Mesenteric fat pad (tissue), 1 donor: Measurements from ENCODE around the gene SLC12A2. TPM values are rescaled to one million over a fixed set of nuclear protein-coding genes. Genes with fewer than 3 reads are reported as not detected.

Experiments used
- DNase-seq: peaks from one replicate; pipeline ENCODE4 v3.0.0-alpha.2; 2020; ENCODE audit warnings: low spot score
- total RNA-seq: library from RNA; stranded (reverse); fragmentation: NEBNext Ultra II Directional; extraction: Animal tissue kit (Norgen Biotek cat#: 25700); gene quantifications from one replicate; pipeline ENCODE4 v1.2.1, GENCODE V29; 2021
- donor health status: DM: yes; HTN: yes; CAD: no.

SLC12A2 gene
- total RNA-seq, 1 donor from 2014 or later = 14.0 TPM

DNA sequence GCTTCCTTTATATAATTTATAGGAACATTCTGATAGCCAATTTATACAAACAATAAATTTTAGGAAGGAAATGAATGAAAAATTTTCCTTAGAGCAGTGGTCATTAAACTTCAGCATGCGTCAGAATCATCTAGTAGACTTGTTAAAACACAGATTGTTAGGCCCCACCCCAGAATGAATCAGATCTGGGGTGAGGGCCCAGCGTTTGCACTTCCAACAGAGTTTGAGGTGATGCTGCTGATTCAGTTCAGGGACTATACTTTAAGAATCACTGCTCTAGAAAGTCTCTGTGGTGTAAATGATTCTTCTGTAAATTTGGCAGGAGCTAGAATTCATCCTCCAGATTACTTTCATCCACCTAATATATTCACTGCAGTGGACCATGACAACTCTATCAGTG lies 80.4 kb downstream of the SLC12A2 start:
- no peak for DNase-seq

DNA sequence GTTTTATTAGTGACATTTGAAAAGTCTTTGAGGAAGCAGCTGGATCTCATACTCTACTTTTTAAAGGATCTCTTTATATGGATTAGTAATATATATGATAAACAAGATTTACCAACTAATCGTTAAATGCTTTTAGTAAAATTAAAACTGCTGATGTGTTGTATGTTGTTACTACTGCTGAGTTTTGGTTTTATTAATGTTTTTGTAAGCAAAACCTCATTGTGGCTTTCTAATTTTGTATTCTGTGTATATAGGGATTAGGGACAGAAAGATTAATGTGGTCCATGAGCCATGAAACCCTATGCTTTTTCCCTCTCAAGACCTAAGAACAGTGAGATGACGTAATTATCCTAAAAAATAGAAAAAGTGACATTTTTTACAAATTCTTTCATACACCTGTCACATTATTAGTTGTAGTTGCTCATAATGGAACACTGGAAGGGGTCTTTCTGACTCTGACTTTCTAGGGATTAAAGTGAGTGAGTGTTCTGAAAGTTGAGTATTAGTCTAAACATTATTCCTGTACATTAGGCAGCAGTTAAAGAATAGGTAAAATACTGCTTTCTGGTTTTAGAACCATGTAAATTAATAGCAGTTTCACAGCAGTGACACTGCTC lies 85.9 kb downstream of the SLC12A2 start:
- DNase-seq = no peak

- DNase-seq = no peak
Observed at GRCh38 chr5:128172102-128172501, 88.5 kb downstream of the SLC12A2 start.

GRCh38 chr5:128174951-128175350 lies 91.4 kb downstream of the SLC12A2 start:
- no peak for DNase-seq

DNA sequence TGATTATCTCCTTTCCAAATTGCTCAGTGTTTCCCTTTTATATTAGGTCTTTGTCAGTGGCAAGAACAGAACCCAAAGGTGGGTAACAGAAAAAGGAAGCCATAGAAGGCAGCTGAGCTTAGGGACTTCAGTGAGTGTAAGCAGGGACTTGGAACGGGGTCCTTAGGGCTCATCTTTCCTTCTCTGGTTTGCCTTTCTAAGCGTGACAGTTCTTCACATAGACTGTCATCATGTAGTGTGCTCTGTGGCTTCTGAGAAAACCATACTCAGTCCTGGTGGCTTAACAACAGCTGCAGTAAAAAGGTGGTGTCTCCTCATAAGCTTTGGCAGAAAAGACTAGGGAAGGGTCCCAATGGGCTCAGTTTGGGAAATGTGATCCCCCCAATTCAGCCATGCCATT lies 108.8 kb downstream of the SLC12A2 start:
- DNase-seq = no peak

DNA sequence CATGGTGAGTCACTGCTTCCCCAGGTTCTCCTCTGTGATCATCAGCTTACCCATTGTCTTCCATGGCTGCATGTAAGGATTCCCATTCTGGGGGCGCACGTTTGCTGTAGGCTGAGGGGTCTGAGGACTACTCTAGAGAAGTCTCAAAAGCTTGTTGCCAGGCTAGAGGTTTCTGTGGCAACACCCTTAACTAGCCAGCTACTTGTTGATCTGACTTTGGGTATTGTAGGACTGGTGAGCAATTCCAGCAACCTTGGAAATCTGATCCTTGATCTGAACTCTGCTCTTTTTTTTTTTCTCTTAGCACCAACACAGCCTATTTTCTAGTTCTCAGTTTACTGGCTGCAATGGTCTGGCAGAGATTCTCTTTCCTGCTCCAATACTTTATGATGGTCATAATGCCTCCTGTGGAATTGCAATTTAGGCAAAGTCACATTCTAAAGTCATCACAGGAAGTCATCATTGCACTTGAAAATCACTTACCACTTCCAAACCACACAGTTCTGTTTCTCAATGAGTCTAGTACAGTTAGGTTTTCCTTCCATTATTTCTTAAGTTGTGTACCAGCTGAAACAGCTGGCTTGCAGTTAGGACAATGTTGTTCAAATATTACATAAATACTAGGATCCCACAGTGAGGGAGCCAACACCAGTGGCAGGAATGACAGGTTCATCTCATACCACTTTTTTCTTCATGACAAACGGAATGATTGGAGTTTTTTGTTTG lies 110.3 kb downstream of the SLC12A2 start:
- no peak for DNase-seq

- DNase-seq = no peak
Observed at GRCh38 chr5:128195316-128195715, 111.8 kb downstream of the SLC12A2 start.

DNA sequence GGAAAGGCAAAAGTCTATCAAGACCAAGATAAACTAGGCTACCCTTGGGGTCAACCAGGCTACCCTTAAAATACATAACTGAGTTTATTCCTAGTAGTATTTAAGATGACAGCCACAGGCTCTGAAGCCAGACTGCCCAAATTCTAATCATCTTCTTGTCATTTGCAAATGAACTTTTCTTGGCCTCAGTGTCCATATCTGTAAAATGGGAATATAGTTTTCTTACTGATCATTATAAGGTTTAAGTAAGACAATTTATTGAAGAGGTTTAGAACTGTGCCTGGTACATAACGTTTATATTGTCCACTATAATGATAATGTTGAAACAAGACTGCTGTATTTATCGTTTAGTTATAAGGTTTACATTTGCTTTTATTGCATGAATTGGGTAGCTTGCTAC lies 112.5 kb downstream of the SLC12A2 start:
- DNase-seq = no peak

GRCh38 chr5:128196791-128197190 lies 113.2 kb downstream of the SLC12A2 start:
- no peak for DNase-seq

GRCh38 chr5:128197896-128198522 lies 114.4 kb downstream of the SLC12A2 start:
- no peak for DNase-seq

- DNase-seq = no peak
Observed at GRCh38 chr5:128199104-128199503, 115.5 kb downstream of the SLC12A2 start.

- DNase-seq = no peak
Observed at GRCh38 chr5:128199611-128200010, 116.0 kb downstream of the SLC12A2 start.

DNA sequence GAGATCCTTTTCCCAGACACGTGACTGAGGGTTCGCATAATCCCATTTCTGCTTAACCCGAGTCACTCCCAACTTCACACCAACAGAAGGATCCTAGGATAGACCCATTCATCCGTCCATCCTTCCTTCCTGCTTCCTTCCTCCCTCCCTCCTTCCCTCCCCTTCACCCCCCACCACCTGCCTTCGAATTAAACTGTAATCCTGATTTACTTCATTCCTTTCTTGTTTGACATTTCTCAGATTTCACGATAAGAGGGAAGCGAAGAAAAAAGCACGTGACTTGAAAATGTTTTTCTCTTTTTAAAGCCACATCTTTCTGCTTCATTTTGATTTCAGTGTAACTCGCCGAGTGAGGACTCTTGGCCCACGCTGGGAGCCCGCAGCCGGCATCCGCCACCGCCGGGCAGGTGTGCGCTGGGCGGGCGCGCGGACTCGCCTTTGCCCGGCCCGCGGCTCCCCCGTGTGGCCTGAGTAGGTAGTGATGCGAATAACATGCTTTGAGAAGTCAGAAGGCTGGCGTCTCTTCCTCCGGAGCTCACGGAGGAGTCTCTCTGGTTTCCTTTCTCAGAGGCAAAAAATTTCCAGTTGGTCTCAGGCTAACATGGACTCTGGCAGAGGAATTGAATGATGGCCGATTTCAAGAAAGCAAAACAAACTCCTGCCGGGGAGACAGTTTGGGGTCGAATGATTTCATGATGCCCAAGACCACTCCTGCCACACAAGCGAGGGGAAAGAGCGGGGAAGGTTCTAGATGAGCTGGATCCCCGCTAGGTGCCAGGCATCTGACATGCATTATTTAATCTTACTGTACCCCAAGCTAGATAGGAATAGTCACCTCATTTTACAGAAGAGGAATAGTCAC lies 117.7 kb downstream of the SLC12A2 start:
- peak; percentile 93 for DNase-seq

DNA sequence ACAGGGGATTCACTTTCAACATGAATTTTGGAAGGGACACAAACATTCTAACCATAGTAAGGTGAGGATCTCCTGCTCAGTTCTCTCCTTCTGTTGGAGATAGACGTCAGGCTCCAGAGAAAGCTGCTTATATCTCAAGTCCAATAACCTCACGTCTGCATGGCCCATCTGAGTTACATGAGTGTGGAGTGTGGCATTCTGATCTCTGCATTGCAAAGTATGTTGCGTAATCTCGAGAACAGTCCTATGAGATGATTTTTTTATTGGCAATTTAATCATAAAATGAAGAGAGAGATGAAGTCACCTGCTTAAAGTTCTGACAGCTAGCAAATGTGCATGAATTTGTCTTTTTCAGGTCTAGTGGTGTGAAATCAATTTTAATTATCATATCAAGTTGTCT lies 118.8 kb downstream of the SLC12A2 start:
- no peak for DNase-seq

GRCh38 chr5:128208436-128208835 lies 124.9 kb downstream of the SLC12A2 start:
- no peak for DNase-seq

- DNase-seq = no peak
Observed at GRCh38 chr5:128212191-128212806, 128.7 kb downstream of the SLC12A2 start.

DNA sequence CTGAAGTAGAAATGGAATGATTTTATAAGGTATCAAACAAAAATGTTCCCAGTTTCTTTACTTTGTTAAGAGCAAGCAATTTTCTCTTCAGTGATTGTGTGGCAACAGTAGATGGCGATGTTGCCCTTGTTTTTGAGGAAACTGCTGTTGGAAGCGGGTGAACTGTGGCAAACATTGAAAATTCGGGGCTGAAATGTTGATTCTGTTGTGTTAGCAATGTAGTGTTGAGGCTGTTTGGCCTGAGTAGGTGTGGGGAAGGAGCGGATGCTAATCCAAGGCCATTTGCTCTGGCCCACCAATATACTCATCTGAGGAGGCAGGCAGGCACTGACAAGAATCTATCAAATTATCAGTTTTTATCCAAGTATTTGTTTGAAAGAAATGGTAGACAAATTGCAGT lies 129.8 kb downstream of the SLC12A2 start:
- DNase-seq = no peak

DNA sequence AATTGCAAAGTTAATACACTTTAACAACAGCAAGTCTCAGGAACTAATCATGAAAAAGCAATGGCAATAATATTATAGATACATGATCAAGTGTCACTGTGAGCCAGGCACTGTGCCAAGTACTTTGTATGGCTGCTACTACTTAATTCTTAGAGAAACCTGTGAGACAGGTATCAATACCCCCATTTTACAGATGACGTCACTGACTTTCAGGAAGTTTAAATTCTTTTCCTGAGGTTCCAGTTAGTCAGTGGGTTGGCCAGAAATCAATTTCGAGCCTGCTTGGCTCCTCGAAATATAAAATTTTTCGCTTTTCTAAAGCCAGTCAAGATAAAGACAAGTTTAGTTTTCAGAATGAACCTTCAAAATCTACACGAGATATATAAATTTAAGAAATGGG lies 130.3 kb downstream of the SLC12A2 start:
- DNase-seq = no peak

- DNase-seq = no peak
Observed at GRCh38 chr5:128216285-128216684, 132.7 kb downstream of the SLC12A2 start.

DNA sequence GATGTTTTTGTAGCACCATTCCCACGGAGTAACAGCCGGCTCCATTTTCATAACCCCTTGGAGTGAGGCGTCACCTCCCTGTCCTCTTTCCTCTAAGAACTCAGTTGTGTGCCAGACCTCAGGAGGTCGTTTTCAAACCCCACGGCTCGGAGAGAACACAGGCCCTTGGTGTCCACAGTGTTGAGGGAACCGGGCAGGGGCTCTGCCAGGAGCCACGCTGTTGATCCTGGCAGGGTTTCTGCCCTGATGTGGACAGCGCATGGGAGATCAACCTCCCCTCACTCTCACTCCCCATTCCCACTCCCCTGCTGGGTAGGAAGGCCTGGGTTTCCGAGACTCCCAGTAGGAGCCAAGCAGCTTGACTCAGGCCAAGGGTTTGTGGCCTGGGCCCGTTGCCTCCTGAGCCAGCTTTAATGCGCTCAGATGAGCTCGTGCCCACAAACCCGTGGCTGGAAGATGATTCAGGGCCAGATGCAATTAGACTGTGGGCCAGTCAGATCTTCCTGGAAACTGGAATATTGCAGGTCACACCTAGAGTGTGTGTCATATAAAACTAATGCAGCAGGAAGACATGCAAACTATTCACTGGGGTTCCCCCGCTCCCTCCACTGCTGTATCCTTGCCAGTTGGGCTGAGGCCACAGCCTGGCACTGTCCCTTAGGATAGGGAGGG lies 133.4 kb downstream of the SLC12A2 start:
- DNase-seq = no peak

- no peak for DNase-seq
Observed at GRCh38 chr5:128220841-128221240, 137.3 kb downstream of the SLC12A2 start.
